Left lung (tissue), 10 donors: ENCODE results near the gene ADA. TPM values are rescaled to one million over a fixed set of nuclear protein-coding genes. Genes with fewer than 3 reads are reported as not detected.
"Not testable (repeated sequence)": the region's sequence is repeated elsewhere in the genome, so short reads cannot be mapped to it uniquely, and the experiment has no call there.

Experiments used
- ATAC-seq: fragments of 200-7000 bp; cut with Tn5 transposase; one replicate; pipeline ENCODE4 v1.9.1; 2020; ENCODE audit warnings: moderate library complexity
- DNase-seq, 4 donors: peaks; one replicate each; pipeline ENCODE4 v3.0.0-alpha.2; 2013 to 2020
- H3K27ac ChIP-seq, 2 donors: fragments of 200-600 bp; sonication (generic) in 1 of 2; one replicate each; pipeline versions ENCODE4 v1.5.0 to v1.8.0; 2020 to 2021
- H3K27me3 ChIP-seq, 2 donors: fragments of 200-600 bp; sonication (generic) in 1 of 2; one replicate each; pipeline versions ENCODE4 v1.5.0 to v1.8.0; 2020 to 2021
- H3K36me3 ChIP-seq, 2 donors: fragments of 200-600 bp; sonication (generic) in 1 of 2; one replicate each; pipeline versions ENCODE4 v1.5.0 to v1.8.0; 2020 to 2021
- H3K4me1 ChIP-seq, 2 donors: fragments of 200-600 bp; one replicate each; pipeline ENCODE4 v1.8.0; 2021
- H3K4me3 ChIP-seq, 2 donors: fragments of 200-600 bp; sonication (generic) in 1 of 2; one replicate each; pipeline versions ENCODE4 v1.5.0 to v1.8.0; 2020 to 2021; ENCODE audit warnings: mild to moderate bottlenecking in 1 of 2
- H3K9me3 ChIP-seq, 2 donors: fragments of 200-600 bp; sonication (generic) in 1 of 2; one replicate each; pipeline versions ENCODE4 v1.5.0 to v1.8.0; 2020 to 2021
- CTCF ChIP-seq, 2 donors: fragments of 200-600 bp; sonication (generic) in 1 of 2; IDR thresholded peaks; one replicate each; pipeline versions ENCODE4 v1.5.0 to v1.8.0; 2021; ENCODE audit warnings: antibody characterized with exemption in 2 of 2
- intact Hi-C, 2 donors: fragments of 100-400 bp; cut with DNase I; formaldehyde crosslinking; loops; one replicate each; pipeline versions ENCODE4 v1.11.2 to v1.14.2; 2022
- polyA plus RNA-seq, 6 donors: library from polyadenylated mRNA; unstranded; fragments of 120-200 nt; gene quantifications; one replicate each; pipeline ENCODE4 v1.2.1, GENCODE V29; 2013; ENCODE audit not compliant: insufficient read length in 6 of 6
- total RNA-seq, 2 donors: library from RNA; stranded (reverse); fragmentation: NEBNext Ultra II Directional; extraction: Animal tissue kit (Norgen Biotek cat#: 25700); gene quantifications; one replicate each; pipeline ENCODE4 v1.2.1, GENCODE V29; 2021
- donor health status: DM: no; HTN: yes; CAD: no.
- donor health status: DM: no; HTN: no; CAD: no.

The ADA gene
- total and polyA plus RNA-seq, 8 donors: 5.4 to 15.5 (median 6.9) TPM

- no peaks in the 10 kb centered on the region for H3K4me1 ChIP-seq
- no peak for DNase-seq
- no peaks in the 10 kb centered on the region for H3K36me3 ChIP-seq
- no peak for TF ChIP-seq CTCF (IDR thresholded peaks at IDR 0.05)
- no peaks in the 10 kb centered on the region for H3K27me3 ChIP-seq
- no peak for ATAC-seq
- intact Hi-C loops: no loop called here
- no peaks in the 10 kb centered on the region for H3K9me3 ChIP-seq
- H3K4me3 ChIP-seq: no peak overlapping the region
- H3K27ac ChIP-seq: no peak overlapping the region
Measured at GRCh38 chr20:44678990-44679611, 27.6 kb upstream of the ADA start.

GRCh38 chr20:44678242-44678641 lies 26.7 kb upstream of the ADA start:
- H3K9me3 ChIP-seq: no peaks in the 10 kb centered on the region
- no peaks in the 10 kb centered on the region for H3K36me3 ChIP-seq
- intact Hi-C loops: no loop called here
- no peak overlapping the region for H3K27ac ChIP-seq
- no peaks in the 10 kb centered on the region for H3K4me1 ChIP-seq
- no peak overlapping the region for H3K4me3 ChIP-seq
- H3K27me3 ChIP-seq: no peaks in the 10 kb centered on the region
- DNase-seq (no peak), ATAC-seq (no peak)
- TF ChIP-seq CTCF (IDR thresholded peaks at IDR 0.05): no peak

GRCh38 chr20:44672318-44672902 lies 20.9 kb upstream of the ADA start:
- H3K36me3 ChIP-seq, DNase-seq, H3K27me3 ChIP-seq, intact Hi-C loops, H3K27ac ChIP-seq, H3K9me3 ChIP-seq, ATAC-seq, H3K4me1 ChIP-seq, H3K4me3 ChIP-seq: not testable (repeated sequence)

- H3K9me3 ChIP-seq, ATAC-seq, intact Hi-C loops, H3K27ac ChIP-seq, H3K36me3 ChIP-seq, H3K4me1 ChIP-seq, H3K4me3 ChIP-seq, H3K27me3 ChIP-seq, DNase-seq: not testable (repeated sequence)
Measured at GRCh38 chr20:44671541-44671940, 20.0 kb upstream of the ADA start.

- H3K27me3 ChIP-seq, ATAC-seq, H3K27ac ChIP-seq, H3K36me3 ChIP-seq, H3K4me1 ChIP-seq, H3K4me3 ChIP-seq, H3K9me3 ChIP-seq, intact Hi-C loops, DNase-seq: not testable (repeated sequence)
Measured at GRCh38 chr20:44670851-44671250, 19.4 kb upstream of the ADA start.

GRCh38 chr20:44666066-44666465 lies 14.6 kb upstream of the ADA start:
- ATAC-seq (no peak), DNase-seq (no peak)
- H3K27me3 ChIP-seq: no peaks in the 10 kb centered on the region
- no peaks in the 10 kb centered on the region for H3K36me3 ChIP-seq
- no peak overlapping the region for H3K4me3 ChIP-seq
- TF ChIP-seq CTCF (IDR thresholded peaks at IDR 0.05): no peak
- intact Hi-C loops: no loop called here
- no peak overlapping the region for H3K27ac ChIP-seq
- no peaks in the 10 kb centered on the region for H3K9me3 ChIP-seq
- peaks cover 0 to 10% of the 10 kb centered on the region in 2 donors for H3K4me1 ChIP-seq

- Histone ChIP-seq H3K4me3 (no peak overlapping the region), H3K27me3 (no peaks in the 10 kb centered on the region), H3K36me3 (no peaks in the 10 kb centered on the region), H3K4me1 (peaks cover 0 to 13% of the 10 kb centered on the region in 2 donors), H3K9me3 (no peaks in the 10 kb centered on the region), H3K27ac (peak overlapping the region in 1 of 2 donors; percentile 23)
- peak; percentile 73 for ATAC-seq
- intact Hi-C loops: no loop called here
- no peak for DNase-seq
- TF ChIP-seq CTCF (IDR thresholded peaks at IDR 0.05): no peak
Measured at GRCh38 chr20:44664131-44664530, 12.6 kb upstream of the ADA start.
